ENCODE results near the gene CDH12. TPM values are rescaled to one million over a fixed set of nuclear protein-coding genes. Genes with fewer than 3 reads are reported as not detected.

The CDH12 gene
- total RNA-seq, 1 experiment from 2014 or later = not detected

DNA sequence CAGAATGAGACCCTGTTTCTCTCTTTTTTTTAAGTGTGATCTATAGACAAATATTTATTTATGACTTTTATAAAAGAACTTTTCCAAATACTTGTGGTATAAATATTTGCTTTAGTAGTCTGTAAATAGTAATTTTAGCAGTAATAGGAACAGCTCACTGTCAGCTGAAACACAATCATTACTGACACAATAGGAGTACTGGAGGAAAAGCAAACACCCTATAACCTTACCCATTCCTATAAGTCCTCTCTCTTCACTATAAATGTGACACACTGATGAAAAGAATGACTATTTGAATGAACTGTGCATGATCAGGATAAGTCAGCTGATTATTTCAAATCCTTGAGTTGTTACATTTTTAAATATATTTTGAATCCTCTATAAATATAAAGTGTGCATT, 72.4 kb downstream of the CDH12 start:
- no peaks in the 10 kb centered on the region for H3K9me2 ChIP-seq (ENCODE audit: insufficient read depth)
- H3K27me3 ChIP-seq (ENCODE audit: insufficient read depth, low read length) = no peaks in the 10 kb centered on the region
- CTCF ChIA-PET = no interaction called here
- RAD21 ChIA-PET (ENCODE audit: low non-redundant PET in 1 of 2, low total read pairs in 2 of 2, uncharacterized antibody in 2 of 2, unreplicated experiment in 2 of 2) = no interaction called here
- POLR2A ChIA-PET = no interaction called here
- DNase-seq (ENCODE audit: low read depth, low spot score) (no peak), ATAC-seq (no peak)
- no peaks in the 10 kb centered on the region for H3K36me3 ChIP-seq (ENCODE audit: control insufficient read depth in 1 of 2, insufficient read depth in 2 of 2, low read length in 2 of 2)
- H3K9ac ChIP-seq (ENCODE audit: low read length) = no peak overlapping the region
- H3K79me2 ChIP-seq (ENCODE audit: insufficient read depth, low read length) = no peaks in the 10 kb centered on the region
- H3K27ac ChIP-seq (ENCODE audit: low read depth, low read length) = no peak overlapping the region
- intact Hi-C loops (cut with micrococcal nuclease) = no loop called here
- H3K4me3 ChIP-seq (replicated peaks in 1 of 2; ENCODE audit: low read depth in 1 of 2, low read length in 2 of 2) = no peak overlapping the region
- TF ChIP-seq POLR2A (IDR thresholded peaks at IDR 0.05; ENCODE audit: borderline replicate concordance, extremely low read depth, insufficient read depth, insufficient read length) (no peak), ZFX (IDR thresholded peaks at IDR 0.05) (no peak), ATF3 (IDR thresholded peaks at IDR 0.05) (no peak)
- H3K4me1 ChIP-seq (ENCODE audit: control insufficient read depth in 1 of 2, insufficient read depth in 2 of 2, low read length in 2 of 2) = no peaks in the 10 kb centered on the region
- BruUV-seq (replicated peaks) = no TSS peak
- peaks cover 15 to 21% of the 10 kb centered on the region in 2 experiments; a peak in 3 of 4 replicates for H3K9me3 ChIP-seq (ENCODE audit: control insufficient read depth in 1 of 2, insufficient read depth in 1 of 2, low read depth in 1 of 2, low read length in 2 of 2)
- no peak overlapping the region for H3K4me2 ChIP-seq (ENCODE audit: low read length)
- H2AFZ ChIP-seq (ENCODE audit: low read depth, low read length, poor library complexity, severe bottlenecking) = no peak overlapping the region
- no peaks in the 10 kb centered on the region; the same call in 1 of the 2 replicates for H4K20me1 ChIP-seq (ENCODE audit: insufficient read depth)

DNA sequence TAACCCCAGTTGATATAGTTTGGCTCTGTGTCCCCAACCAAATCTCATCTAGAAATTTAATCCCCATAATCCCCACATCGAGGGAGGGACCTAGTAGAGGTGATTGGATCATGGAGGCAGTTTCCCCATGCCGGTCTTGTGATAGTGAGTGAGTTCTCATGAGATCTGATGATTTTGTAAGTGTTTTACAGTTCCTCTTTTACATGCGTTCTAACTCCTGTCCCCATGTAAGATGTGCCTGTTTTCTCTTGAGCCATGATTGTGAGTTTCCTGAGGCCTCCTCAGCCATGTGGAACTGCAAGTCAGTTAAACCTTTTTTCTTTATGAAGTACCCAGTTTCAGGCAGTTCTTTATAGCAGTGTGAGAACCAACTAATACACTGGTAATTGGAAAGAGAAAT, 73.6 kb downstream of the CDH12 start:
- no peaks in the 10 kb centered on the region; the same call in 1 of the 2 replicates for H4K20me1 ChIP-seq (ENCODE audit: insufficient read depth)

More for the DNA sequence above, 73.6 kb downstream of the CDH12 start:
- Histone ChIP-seq H3K9me3 (ENCODE audit: control insufficient read depth in 1 of 2, insufficient read depth in 1 of 2, low read depth in 1 of 2, low read length in 2 of 2) (peaks cover 15 to 16% of the 10 kb centered on the region in 2 experiments; a peak in 3 of 4 replicates), H3K9ac (ENCODE audit: low read length) (no peak overlapping the region), H3K27ac (ENCODE audit: low read depth, low read length) (no peak overlapping the region), H3K79me2 (ENCODE audit: insufficient read depth, low read length) (no peaks in the 10 kb centered on the region), H3K36me3 (ENCODE audit: control insufficient read depth in 1 of 2, insufficient read depth in 2 of 2, low read length in 2 of 2) (no peaks in the 10 kb centered on the region), H3K27me3 (ENCODE audit: insufficient read depth, low read length) (no peaks in the 10 kb centered on the region), H2AFZ (ENCODE audit: low read depth, low read length, poor library complexity, severe bottlenecking) (no peak overlapping the region), H3K9me2 (ENCODE audit: insufficient read depth) (no peaks in the 10 kb centered on the region), H3K4me2 (ENCODE audit: low read length) (no peak overlapping the region), H3K4me3 (replicated peaks in 1 of 2; ENCODE audit: low read depth in 1 of 2, low read length in 2 of 2) (no peak overlapping the region), H3K4me1 (ENCODE audit: control insufficient read depth in 1 of 2, insufficient read depth in 2 of 2, low read length in 2 of 2) (no peaks in the 10 kb centered on the region)
- no peak for TF ChIP-seq SRF (IDR thresholded peaks at IDR 0.05; ENCODE audit: low read depth)
- TF ChIP-seq, protein P1, sequence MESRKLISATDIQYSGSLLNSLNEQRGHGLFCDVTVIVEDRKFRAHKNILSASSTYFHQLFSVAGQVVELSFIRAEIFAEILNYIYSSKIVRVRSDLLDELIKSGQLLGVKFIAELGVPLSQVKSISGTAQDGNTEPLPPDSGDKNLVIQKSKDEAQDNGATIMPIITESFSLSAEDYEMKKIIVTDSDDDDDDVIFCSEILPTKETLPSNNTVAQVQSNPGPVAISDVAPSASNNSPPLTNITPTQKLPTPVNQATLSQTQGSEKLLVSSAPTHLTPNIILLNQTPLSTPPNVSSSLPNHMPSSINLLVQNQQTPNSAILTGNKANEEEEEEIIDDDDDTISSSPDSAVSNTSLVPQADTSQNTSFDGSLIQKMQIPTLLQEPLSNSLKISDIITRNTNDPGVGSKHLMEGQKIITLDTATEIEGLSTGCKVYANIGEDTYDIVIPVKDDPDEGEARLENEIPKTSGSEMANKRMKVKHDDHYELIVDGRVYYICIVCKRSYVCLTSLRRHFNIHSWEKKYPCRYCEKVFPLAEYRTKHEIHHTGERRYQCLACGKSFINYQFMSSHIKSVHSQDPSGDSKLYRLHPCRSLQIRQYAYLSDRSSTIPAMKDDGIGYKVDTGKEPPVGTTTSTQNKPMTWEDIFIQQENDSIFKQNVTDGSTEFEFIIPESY (IDR thresholded peaks at IDR 0.05; ENCODE audit: extremely low read depth, insufficient replicate concordance, low read length) = no peak
- TF ChIP-seq YY1 (IDR thresholded peaks at IDR 0.05; ENCODE audit: extremely low read depth, insufficient replicate concordance, low read depth, low read length) = no peak
- no peak for TF ChIP-seq ATF3 (IDR thresholded peaks at IDR 0.05)
- TF ChIP-seq RAD21 (IDR thresholded peaks at IDR 0.05; ENCODE audit: low read depth) = no peak
- TF ChIP-seq ZFX (IDR thresholded peaks at IDR 0.05) = no peak
- TF ChIP-seq TCF7L2 (IDR thresholded peaks at IDR 0.05; ENCODE audit: borderline replicate concordance, extremely low read depth, insufficient read depth, insufficient read length) = no peak
- no peak for TF ChIP-seq POLR2AphosphoS5 (IDR thresholded peaks at IDR 0.05; ENCODE audit: low read depth, low read length)
- RAD21 ChIA-PET (ENCODE audit: low non-redundant PET in 1 of 2, low total read pairs in 2 of 2, uncharacterized antibody in 2 of 2, unreplicated experiment in 2 of 2) = no interaction called here
- CTCF ChIA-PET = no interaction called here
- BruUV-seq (replicated peaks) = no TSS peak
- intact Hi-C loops (cut with micrococcal nuclease) = no loop called here
- ATAC-seq (no peak), DNase-seq (ENCODE audit: low read depth, low spot score) (no peak)
- POLR2A ChIA-PET = no interaction called here
